ENCODE measurements around the gene PKN3.
"Not testable (repeated sequence)": the region's sequence is repeated elsewhere in the genome, so short reads cannot be mapped to it uniquely, and the experiment has no call there.

The PKN3 gene

GRCh38 chr9:128702445-128702948, at the start of gene PKN3:
PKN3 (plus strand) TSS chr9:128702503; CDS start chr9:128702916, 413 bp downstream.
- peak; percentile 82 for DNase-seq

GRCh38 chr9:128653908-128654307, 48.4 kb upstream of the PKN3 start:
- DNase-seq, result no peak

GRCh38 chr9:128654481-128654880, 47.8 kb upstream of the PKN3 start:
- no peak for DNase-seq

GRCh38 chr9:128656416-128657343, 45.6 kb upstream of the PKN3 start, which contains the start of gene DYNC2I2:
DYNC2I2 (minus strand) TSS chr9:128656847; CDS start chr9:128656726, 121 bp downstream.
- DNase-seq, result peak; percentile 95

- DNase-seq, result no peak
Observed at GRCh38 chr9:128657344-128657704, 45.0 kb upstream of the PKN3 start.

GRCh38 chr9:128657796-128658195, 44.5 kb upstream of the PKN3 start:
- DNase-seq, result no peak

- not testable (repeated sequence) for DNase-seq
Observed at GRCh38 chr9:128666481-128666941, 35.8 kb upstream of the PKN3 start.

GRCh38 chr9:128669786-128670185, 32.5 kb upstream of the PKN3 start:
- DNase-seq, result no peak

- no peak for DNase-seq
Observed at GRCh38 chr9:128675382-128675781, 26.9 kb upstream of the PKN3 start.

- no peak for DNase-seq
Observed at GRCh38 chr9:128677794-128678193, 24.5 kb upstream of the PKN3 start.

GRCh38 chr9:128683340-128684064, 18.8 kb upstream of the PKN3 start:
- peak; percentile 38 for DNase-seq

GRCh38 chr9:128684065-128684324, 18.3 kb upstream of the PKN3 start:
- no peak for DNase-seq

- DNase-seq, result peak; percentile 82
Observed at GRCh38 chr9:128684325-128685199, 17.7 kb upstream of the PKN3 start.

- peak; percentile 67 for DNase-seq
Observed at GRCh38 chr9:128685636-128686489, 16.4 kb upstream of the PKN3 start.

- no peak for DNase-seq
Observed at GRCh38 chr9:128687453-128687852, 14.8 kb upstream of the PKN3 start.

- peak; percentile 94 for DNase-seq
Observed at GRCh38 chr9:128688501-128689292, 13.6 kb upstream of the PKN3 start, which contains the start of gene SET. SET (plus strand) TSS chr9:128689222; CDS start chr9:128689583, 361 bp downstream.

GRCh38 chr9:128689293-128689774, 13.0 kb upstream of the PKN3 start:
- DNase-seq, result peak; percentile 62

- peak; percentile 74 for DNase-seq
Observed at GRCh38 chr9:128689820-128690683, 12.3 kb upstream of the PKN3 start.

GRCh38 chr9:128690684-128691034, 11.6 kb upstream of the PKN3 start:
- no peak for DNase-seq

- not testable (repeated sequence) for DNase-seq
Observed at GRCh38 chr9:128693738-128694137, 8.6 kb upstream of the PKN3 start.
